Left ventricle myocardium inferior (tissue), 1 donor: Measurements from ENCODE around the gene DCTN4. TPM values are rescaled to one million over a fixed set of nuclear protein-coding genes. Genes with fewer than 3 reads are reported as not detected.

Experiments used
- DNase-seq: peaks from one replicate; pipeline ENCODE4 v3.0.0-alpha.2; 2020
- H3K27ac ChIP-seq: fragments of 200-600 bp; replicated peaks from 2 replicates; pipeline ENCODE4 v1.8.0; 2021
- H3K27me3 ChIP-seq: fragments of 200-600 bp; 2 replicates; pipeline ENCODE4 v1.8.0; 2021; ENCODE audit warnings: low read depth
- H3K36me3 ChIP-seq: fragments of 200-600 bp; 2 replicates; pipeline ENCODE4 v1.8.0; 2021
- H3K4me1 ChIP-seq: fragments of 200-600 bp; 2 replicates; pipeline ENCODE4 v1.8.0; 2021
- H3K4me3 ChIP-seq: fragments of 200-600 bp; 2 replicates; pipeline ENCODE4 v1.8.0; 2021; ENCODE audit warnings: mild to moderate bottlenecking, moderate library complexity
- H3K9me3 ChIP-seq: fragments of 200-600 bp; replicated peaks from 2 replicates; pipeline ENCODE4 v1.8.0; 2021
- intact Hi-C: fragments of 100-400 bp; cut with micrococcal nuclease; formaldehyde crosslinking; loops from one replicate; pipeline ENCODE4 v1.11.0; 2022
- total RNA-seq: library from RNA; stranded (reverse); fragmentation: NEBNext Ultra II Directional; extraction: Animal tissue kit (Norgen Biotek cat#: 25700); gene quantifications from one replicate; pipeline ENCODE4 v1.2.1, GENCODE V29; 2021
- TF ChIP-seq, protein P1 (sequence below): fragments of 200-600 bp; IDR thresholded peaks from 2 replicates; pipeline ENCODE4 v1.8.0; 2021; ENCODE audit warnings: antibody characterized with exemption, mild to moderate bottlenecking, borderline replicate concordance
- donor health status: DM: no; HTN: yes; CAD: no; lungs with severe emphysema.

Gene DCTN4
- total RNA-seq, 1 donor from 2014 or later: 43.1 TPM

- DNase-seq: no peak
- peaks cover 83% of the 10 kb centered on the region for H3K4me1 ChIP-seq
- TF ChIP-seq, protein P1, sequence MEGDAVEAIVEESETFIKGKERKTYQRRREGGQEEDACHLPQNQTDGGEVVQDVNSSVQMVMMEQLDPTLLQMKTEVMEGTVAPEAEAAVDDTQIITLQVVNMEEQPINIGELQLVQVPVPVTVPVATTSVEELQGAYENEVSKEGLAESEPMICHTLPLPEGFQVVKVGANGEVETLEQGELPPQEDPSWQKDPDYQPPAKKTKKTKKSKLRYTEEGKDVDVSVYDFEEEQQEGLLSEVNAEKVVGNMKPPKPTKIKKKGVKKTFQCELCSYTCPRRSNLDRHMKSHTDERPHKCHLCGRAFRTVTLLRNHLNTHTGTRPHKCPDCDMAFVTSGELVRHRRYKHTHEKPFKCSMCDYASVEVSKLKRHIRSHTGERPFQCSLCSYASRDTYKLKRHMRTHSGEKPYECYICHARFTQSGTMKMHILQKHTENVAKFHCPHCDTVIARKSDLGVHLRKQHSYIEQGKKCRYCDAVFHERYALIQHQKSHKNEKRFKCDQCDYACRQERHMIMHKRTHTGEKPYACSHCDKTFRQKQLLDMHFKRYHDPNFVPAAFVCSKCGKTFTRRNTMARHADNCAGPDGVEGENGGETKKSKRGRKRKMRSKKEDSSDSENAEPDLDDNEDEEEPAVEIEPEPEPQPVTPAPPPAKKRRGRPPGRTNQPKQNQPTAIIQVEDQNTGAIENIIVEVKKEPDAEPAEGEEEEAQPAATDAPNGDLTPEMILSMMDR: no peak
- no peaks in the 10 kb centered on the region for H3K9me3 ChIP-seq
- peak overlapping the region; percentile 32 for H3K4me3 ChIP-seq
- intact Hi-C loops: no loop called here
- H3K27me3 ChIP-seq: no peaks in the 10 kb centered on the region
- H3K36me3 ChIP-seq: no peaks in the 10 kb centered on the region
- H3K27ac ChIP-seq: peak overlapping the region; percentile 25
Observed at GRCh38 chr5:150786876-150787275, 28.1 kb upstream of the DCTN4 start.

DNA sequence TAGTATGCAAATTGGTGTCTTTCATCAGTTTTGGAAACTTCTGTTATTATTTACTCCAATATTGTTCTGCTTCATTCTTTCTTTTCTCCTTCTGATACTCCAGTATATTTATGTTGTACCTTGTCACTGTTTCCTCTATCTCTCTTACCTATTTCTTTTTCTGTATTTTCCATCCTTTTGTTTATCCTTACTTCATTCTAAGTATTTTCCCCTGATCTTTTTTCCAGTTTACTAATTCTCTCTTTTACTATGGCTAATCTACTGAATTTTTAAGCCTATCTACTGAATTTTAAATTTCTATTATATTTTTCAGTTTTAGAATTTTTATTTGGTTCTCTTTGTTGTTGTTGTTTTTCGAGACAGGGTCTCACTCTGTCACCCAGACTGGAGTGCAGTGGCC, 27.1 kb upstream of the DCTN4 start:
- Histone ChIP-seq H3K36me3 (no peaks in the 10 kb centered on the region), H3K27ac (peak overlapping the region; percentile 96), H3K27me3 (no peaks in the 10 kb centered on the region), H3K4me1 (peaks cover 84% of the 10 kb centered on the region), H3K9me3 (no peaks in the 10 kb centered on the region), H3K4me3 (no peak overlapping the region)
- TF ChIP-seq, protein P1: no peak
- intact Hi-C loops: no loop called here
- no peak for DNase-seq

DNA sequence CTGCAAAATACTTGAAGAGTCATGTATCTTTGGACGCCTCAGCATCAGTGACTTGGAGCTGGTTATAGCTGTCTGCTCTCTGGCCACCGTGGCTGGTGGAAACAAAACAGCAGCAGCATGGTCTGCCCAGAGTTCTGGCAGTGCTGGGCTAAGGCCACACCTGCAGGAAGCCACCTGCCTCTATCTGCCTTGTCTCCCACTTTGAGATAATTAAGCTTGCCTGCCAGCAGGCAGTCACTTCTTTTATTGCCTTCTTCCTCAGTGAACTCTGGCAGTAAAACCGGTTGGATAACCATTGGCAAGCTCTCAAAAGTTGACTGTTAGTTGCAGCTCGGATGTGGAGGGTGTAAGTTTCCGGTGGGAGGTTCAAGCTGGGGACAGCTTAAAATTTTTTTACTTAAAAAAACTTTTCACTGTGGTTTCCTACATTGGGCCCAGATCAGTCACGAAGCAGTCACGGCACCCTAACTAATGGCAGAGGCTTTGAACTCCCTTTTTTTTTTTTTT, 24.7 kb upstream of the DCTN4 start:
- Histone ChIP-seq H3K27ac (peak overlapping the region; percentile 96), H3K27me3 (no peaks in the 10 kb centered on the region), H3K36me3 (no peaks in the 10 kb centered on the region), H3K9me3 (no peaks in the 10 kb centered on the region), H3K4me3 (peak overlapping the region; percentile 75), H3K4me1 (peaks cover 83% of the 10 kb centered on the region)
- DNase-seq: peak; percentile 35
- intact Hi-C loops: no loop called here
- TF ChIP-seq, protein P1: no peak

DNA sequence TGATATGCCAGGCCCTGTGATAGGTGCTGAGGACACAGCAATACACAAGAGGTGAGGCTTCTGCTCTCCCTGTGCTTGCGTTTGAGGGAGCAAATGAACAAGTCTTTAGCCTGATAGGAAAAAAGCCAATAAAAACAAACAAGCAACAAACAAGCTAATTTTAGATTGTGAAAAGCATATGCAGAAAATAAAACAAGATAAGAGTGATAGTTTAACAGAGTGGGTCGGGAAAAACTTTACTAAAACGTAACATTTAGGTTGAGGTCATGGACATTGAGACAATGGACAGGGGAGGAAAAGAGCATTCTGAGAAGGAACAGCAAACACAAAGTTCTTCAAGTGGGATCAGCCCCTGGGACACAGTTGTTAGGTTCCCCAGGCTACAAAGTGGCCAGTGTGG, 24.0 kb upstream of the DCTN4 start:
- Histone ChIP-seq H3K27me3 (no peaks in the 10 kb centered on the region), H3K4me3 (peak overlapping the region; percentile 75), H3K4me1 (peaks cover 84% of the 10 kb centered on the region), H3K27ac (peak overlapping the region; percentile 96), H3K36me3 (no peaks in the 10 kb centered on the region), H3K9me3 (no peaks in the 10 kb centered on the region)
- TF ChIP-seq, protein P1: no peak
- DNase-seq: no peak
- intact Hi-C loops: no loop called here

GRCh38 chr5:150781706-150782614, 23.1 kb upstream of the DCTN4 start:
- Histone ChIP-seq H3K27ac (peak overlapping the region; percentile 96), H3K9me3 (no peaks in the 10 kb centered on the region), H3K36me3 (no peaks in the 10 kb centered on the region), H3K4me3 (peak overlapping the region; percentile 75), H3K4me1 (peaks cover 84% of the 10 kb centered on the region), H3K27me3 (no peaks in the 10 kb centered on the region)
- peak; percentile 64 for DNase-seq
- intact Hi-C loops: no loop called here
- TF ChIP-seq, protein P1: peak; percentile 9
